Measurements from ENCODE around the gene SH3RF2. TPM values are rescaled to one million over a fixed set of nuclear protein-coding genes. Genes with fewer than 3 reads are reported as not detected.

The SH3RF2 gene
- total RNA-seq, 1 donor from 2014 or later: 11.5 TPM

DNA sequence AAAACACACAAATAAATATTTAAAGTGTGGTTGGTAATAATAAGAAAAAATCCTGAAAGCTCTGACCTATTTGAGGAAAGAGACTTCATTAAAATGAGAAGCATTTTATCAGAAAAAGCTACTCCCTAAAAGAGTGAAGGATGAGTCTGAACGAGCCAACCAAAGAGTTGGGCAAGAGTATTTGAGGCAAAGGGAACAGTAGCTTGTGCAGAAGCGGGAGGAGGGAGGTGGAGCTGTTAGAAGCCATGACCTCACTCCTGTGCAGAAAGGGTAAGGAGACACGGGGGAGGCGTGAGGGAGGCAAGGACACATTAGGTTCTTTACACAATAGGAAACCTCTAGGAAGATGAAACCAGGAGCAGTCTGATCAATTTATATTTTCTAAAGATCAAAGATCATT is 29.4 kb downstream of the SH3RF2 start:
- no peak overlapping the region for H3K4me3 ChIP-seq
- H3K36me3 ChIP-seq: no peaks in the 10 kb centered on the region
- intact Hi-C loops (cut with DNase I): no loop called here
- no peaks in the 10 kb centered on the region for H3K27me3 ChIP-seq (ENCODE audit: low read depth)
- no peaks in the 10 kb centered on the region for H3K4me1 ChIP-seq
- ATAC-seq: peak; percentile 71
- no peak for TF ChIP-seq CTCF (IDR thresholded peaks at IDR 0.05)
- H3K9me3 ChIP-seq: no peaks in the 10 kb centered on the region
- no peak for DNase-seq
- no peak overlapping the region for H3K27ac ChIP-seq

- DNase-seq (no peak), ATAC-seq (no peak)
- Histone ChIP-seq H3K4me3 (no peak overlapping the region), H3K9me3 (no peaks in the 10 kb centered on the region), H3K36me3 (no peaks in the 10 kb centered on the region), H3K27ac (no peak overlapping the region), H3K4me1 (no peaks in the 10 kb centered on the region), H3K27me3 (ENCODE audit: low read depth) (no peaks in the 10 kb centered on the region)
- intact Hi-C loops (cut with DNase I): no loop called here
- no peak for TF ChIP-seq CTCF (IDR thresholded peaks at IDR 0.05)
Observed at GRCh38 chr5:145967296-145967695, 30.9 kb downstream of the SH3RF2 start.

GRCh38 chr5:145968970-145969713 is 32.8 kb downstream of the SH3RF2 start:
- no peak for DNase-seq
- Histone ChIP-seq H3K4me1 (no peaks in the 10 kb centered on the region), H3K4me3 (no peak overlapping the region), H3K36me3 (no peaks in the 10 kb centered on the region), H3K27me3 (ENCODE audit: low read depth) (no peaks in the 10 kb centered on the region), H3K9me3 (no peaks in the 10 kb centered on the region), H3K27ac (no peak overlapping the region)
- peak in 1 of 2 donors; percentile 43 for ATAC-seq
- TF ChIP-seq CTCF (IDR thresholded peaks at IDR 0.05): no peak
- intact Hi-C loops (cut with DNase I): no loop called here

DNA sequence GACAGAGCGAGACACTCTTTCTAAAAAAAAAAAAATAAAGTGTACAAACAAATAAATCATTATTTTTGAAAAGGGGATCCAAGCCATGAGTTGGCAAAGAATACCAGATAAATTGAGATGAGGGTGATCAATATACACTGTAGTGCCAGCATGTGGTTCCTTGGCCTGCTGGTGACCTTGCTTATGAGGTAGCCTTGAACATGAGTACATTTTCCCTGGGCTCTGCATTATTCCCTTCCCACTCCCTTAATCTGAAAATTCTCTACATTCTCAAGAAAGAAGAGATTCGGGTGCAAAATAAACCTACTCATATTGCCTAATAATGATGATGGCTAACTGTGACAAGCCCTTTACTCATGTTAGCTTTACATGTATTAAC is 33.3 kb downstream of the SH3RF2 start:
- ATAC-seq (no peak), DNase-seq (no peak)
- no peaks in the 10 kb centered on the region for H3K27me3 ChIP-seq (ENCODE audit: low read depth)
- no peak overlapping the region for H3K4me3 ChIP-seq
- intact Hi-C loops (cut with DNase I): no loop called here
- H3K36me3 ChIP-seq: no peaks in the 10 kb centered on the region
- no peak for TF ChIP-seq CTCF (IDR thresholded peaks at IDR 0.05)
- H3K4me1 ChIP-seq: no peaks in the 10 kb centered on the region
- H3K9me3 ChIP-seq: no peaks in the 10 kb centered on the region
- H3K27ac ChIP-seq: no peak overlapping the region

GRCh38 chr5:145971108-145971507 is 34.7 kb downstream of the SH3RF2 start:
- DNase-seq (no peak), ATAC-seq (no peak)
- H3K27ac ChIP-seq: no peak overlapping the region
- intact Hi-C loops (cut with DNase I): no loop called here
- H3K9me3 ChIP-seq: no peaks in the 10 kb centered on the region
- no peaks in the 10 kb centered on the region for H3K4me1 ChIP-seq
- no peaks in the 10 kb centered on the region for H3K36me3 ChIP-seq
- no peak overlapping the region for H3K4me3 ChIP-seq
- no peaks in the 10 kb centered on the region for H3K27me3 ChIP-seq (ENCODE audit: low read depth)
- no peak for TF ChIP-seq CTCF (IDR thresholded peaks at IDR 0.05)

Measured in lower lobe of right lung (tissue), 2 donors.